ENCODE measurements around the gene TMX2.
A peak's percentile ranks its signal among the peaks of the same experiment; 100 is the strongest.

TMX2 gene, protein sequence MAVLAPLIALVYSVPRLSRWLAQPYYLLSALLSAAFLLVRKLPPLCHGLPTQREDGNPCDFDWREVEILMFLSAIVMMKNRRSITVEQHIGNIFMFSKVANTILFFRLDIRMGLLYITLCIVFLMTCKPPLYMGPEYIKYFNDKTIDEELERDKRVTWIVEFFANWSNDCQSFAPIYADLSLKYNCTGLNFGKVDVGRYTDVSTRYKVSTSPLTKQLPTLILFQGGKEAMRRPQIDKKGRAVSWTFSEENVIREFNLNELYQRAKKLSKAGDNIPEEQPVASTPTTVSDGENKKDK

DNA sequence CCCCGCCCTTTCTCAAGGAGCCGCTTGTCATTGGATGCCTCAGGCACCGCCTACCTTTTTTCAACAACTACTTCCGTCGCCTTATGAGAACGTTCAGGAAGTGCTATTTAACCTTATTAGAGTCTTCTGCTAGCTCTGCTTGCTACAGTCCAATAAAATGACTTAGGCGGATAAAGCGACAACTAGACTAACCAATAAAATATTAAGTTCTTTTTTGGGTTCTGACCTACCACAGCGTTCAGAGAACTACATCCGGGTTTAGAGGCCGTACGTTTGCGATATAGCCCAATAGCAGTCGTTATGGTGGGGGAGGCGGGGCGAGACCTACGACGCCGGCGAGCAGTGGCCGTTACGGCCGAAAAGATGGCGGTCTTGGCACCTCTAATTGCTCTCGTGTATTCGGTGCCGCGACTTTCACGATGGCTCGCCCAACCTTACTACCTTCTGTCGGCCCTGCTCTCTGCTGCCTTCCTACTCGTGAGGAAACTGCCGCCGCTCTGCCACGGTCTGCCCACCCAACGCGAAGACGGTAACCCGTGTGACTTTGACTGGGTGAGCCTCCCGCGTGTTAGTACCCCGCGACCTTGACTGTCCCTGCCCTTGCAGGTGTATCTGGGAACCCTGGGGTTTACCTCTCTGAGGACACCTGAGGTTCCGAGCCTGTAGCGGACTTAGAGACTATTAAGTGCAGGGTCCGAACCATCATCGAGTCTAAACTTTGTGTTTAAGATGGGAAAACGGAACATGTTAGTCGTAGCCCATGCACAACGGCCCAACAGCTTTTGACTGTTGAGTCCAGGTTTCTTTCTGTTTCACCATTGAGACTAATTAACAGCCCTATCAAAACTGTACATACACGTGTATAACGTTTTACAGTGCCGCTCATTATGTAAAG, at the start of gene TMX2:
Gene TMX2, plus strand, starts transcription at position 338 of the 895 bp plus-strand sequence. Its CDS starts 26 bp downstream, at position 364.
- peak; percentile 91 for DNase-seq (ENCODE audit: extremely low spot score)
- ChIA-PET CTCF (interaction anchor here (0.6 to 3.0 kb wide), 7 partner anchors 8 to 89 kb away, joined by 3 to 11 read pairs (median 3); no protein-coding TSS in a partner anchor), POLR2A (interaction anchor here (1.1 kb wide), 1 partner anchor 29 kb away, joined by 6 read pairs; the partner anchor contains the start of gene SELENOH)
- TF ChIP-seq, protein P1, sequence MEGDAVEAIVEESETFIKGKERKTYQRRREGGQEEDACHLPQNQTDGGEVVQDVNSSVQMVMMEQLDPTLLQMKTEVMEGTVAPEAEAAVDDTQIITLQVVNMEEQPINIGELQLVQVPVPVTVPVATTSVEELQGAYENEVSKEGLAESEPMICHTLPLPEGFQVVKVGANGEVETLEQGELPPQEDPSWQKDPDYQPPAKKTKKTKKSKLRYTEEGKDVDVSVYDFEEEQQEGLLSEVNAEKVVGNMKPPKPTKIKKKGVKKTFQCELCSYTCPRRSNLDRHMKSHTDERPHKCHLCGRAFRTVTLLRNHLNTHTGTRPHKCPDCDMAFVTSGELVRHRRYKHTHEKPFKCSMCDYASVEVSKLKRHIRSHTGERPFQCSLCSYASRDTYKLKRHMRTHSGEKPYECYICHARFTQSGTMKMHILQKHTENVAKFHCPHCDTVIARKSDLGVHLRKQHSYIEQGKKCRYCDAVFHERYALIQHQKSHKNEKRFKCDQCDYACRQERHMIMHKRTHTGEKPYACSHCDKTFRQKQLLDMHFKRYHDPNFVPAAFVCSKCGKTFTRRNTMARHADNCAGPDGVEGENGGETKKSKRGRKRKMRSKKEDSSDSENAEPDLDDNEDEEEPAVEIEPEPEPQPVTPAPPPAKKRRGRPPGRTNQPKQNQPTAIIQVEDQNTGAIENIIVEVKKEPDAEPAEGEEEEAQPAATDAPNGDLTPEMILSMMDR (IDR thresholded peaks at IDR 0.05; ENCODE audit: control extremely low read depth, extremely low read depth, low read depth, missing control alignments) = no peak

DNA sequence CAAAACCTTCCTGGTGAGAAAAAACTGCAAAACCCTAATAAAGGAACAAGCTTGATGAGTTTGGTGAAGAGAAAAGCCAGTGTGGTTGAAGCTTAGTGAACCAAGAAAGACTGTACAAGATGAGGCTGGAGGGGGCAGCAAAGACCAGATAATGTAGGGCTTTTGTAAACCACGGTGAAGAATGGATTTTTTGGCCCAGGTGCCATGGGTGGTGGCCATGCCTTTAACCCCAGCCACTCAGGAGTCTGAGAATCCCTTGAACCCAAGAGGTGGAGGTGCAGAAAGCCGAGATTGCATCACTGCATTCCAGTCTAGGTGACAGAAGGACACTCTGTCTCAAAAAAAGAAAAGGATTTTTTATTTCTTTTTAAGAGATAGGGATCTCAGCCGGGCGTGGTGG, 49.5 kb upstream of the TMX2 start:
- ChIA-PET POLR2A (no interaction called here), CTCF (interaction anchor here (0.6 to 2.4 kb wide), 21 partner anchors 12 to 1495 kb away, joined by 3 to 17 read pairs (median 3); partner anchors contain the start of gene MED19)
- DNase-seq (ENCODE audit: extremely low spot score) = no peak
- TF ChIP-seq, protein P1 (IDR thresholded peaks at IDR 0.05; ENCODE audit: control extremely low read depth, extremely low read depth, low read depth, missing control alignments) = peak; percentile 45

GRCh38 chr11:57663975-57664374, 48.4 kb upstream of the TMX2 start:
- ChIA-PET POLR2A (no interaction called here), CTCF (interaction anchor here (2.1 to 2.4 kb wide), 2 partner anchors 11 to 137 kb away, joined by 7 to 10 read pairs; no protein-coding TSS in a partner anchor)
- DNase-seq (ENCODE audit: extremely low spot score) = no peak
- TF ChIP-seq, protein P1 (IDR thresholded peaks at IDR 0.05; ENCODE audit: control extremely low read depth, extremely low read depth, low read depth, missing control alignments) = no peak

- DNase-seq (ENCODE audit: extremely low spot score) = peak; percentile 95
- ChIA-PET CTCF (interaction anchor here (0.9 to 3.7 kb wide), 3 partner anchors 23 to 208 kb away, joined by 3 to 14 read pairs (median 7); no protein-coding TSS in a partner anchor), POLR2A (interaction anchor here (0.7 kb wide), 1 partner anchor 10 kb away, joined by 10 read pairs; the partner anchor contains the start of gene CLP1)
- TF ChIP-seq, protein P1 (IDR thresholded peaks at IDR 0.05; ENCODE audit: control extremely low read depth, extremely low read depth, low read depth, missing control alignments) = no peak
Observed at GRCh38 chr11:57667117-57667735, 45.2 kb upstream of the TMX2 start.

DNA sequence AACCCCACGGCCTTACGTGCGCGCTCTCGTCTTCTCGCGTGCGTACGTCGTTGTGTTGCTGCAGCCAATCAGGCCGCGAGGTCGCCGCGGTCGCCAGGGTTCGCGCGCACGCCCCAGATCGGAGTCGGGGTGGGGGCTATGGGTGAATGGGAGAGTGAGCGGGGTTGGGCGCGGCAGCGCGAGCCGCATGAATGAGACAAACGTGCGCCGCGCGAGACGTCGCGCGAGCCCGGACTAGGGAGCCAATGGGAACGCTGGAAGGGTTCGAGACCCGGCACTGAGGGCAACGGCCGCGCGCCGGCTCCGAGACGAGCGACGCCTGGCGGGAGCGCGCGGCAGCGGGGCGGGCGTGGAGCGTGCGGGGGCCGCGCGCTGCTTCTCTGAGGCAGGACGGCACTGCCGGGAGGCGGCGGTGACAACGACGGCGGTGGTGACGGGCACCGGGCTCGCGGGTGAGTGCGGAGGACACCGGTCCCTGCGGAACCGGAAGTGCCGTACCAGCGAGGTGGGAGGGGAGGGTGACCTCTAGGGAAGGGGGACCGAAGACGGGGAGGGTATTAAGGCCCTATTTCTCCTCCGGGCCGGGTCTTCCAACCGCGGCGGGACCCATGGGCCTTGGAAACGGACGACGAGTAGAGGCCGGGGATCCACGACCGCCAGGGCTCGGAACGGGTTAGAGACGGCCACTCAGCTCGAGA, 44.5 kb upstream of the TMX2 start, which contains the start of gene ZDHHC5:
Gene ZDHHC5, plus strand, starts transcription at position 379 of the 698 bp plus-strand sequence. CDS start 4,977 bp downstream, outside the sequence.
- TF ChIP-seq, protein P1 (IDR thresholded peaks at IDR 0.05; ENCODE audit: control extremely low read depth, extremely low read depth, low read depth, missing control alignments) = peak; percentile 41
- DNase-seq (ENCODE audit: extremely low spot score) = peak; percentile 97
- ChIA-PET POLR2A (interaction anchor here (0.7 kb wide), 1 partner anchor 10 kb away, joined by 10 read pairs; the partner anchor contains the start of gene CLP1), CTCF (interaction anchor here (1.3 to 3.7 kb wide), 2 partner anchors 24 to 37 kb away, joined by 3 to 14 read pairs; no protein-coding TSS in a partner anchor)
